T-helper 17 cell (primary cell): ENCODE measurements around the gene GJE1. TPM values are rescaled to one million over a fixed set of nuclear protein-coding genes. Genes with fewer than 3 reads are reported as not detected.
"Not testable (repeated sequence)": the region's sequence is repeated elsewhere in the genome, so short reads cannot be mapped to it uniquely, and the experiment has no call there.

ENCODE experiments used
- ATAC-seq: fragments of 150-1000 bp; cut with Tn5 transposase; 2 replicates; pipeline ENCODE4 v1.10.0; 2021; ENCODE audit warnings: mild to moderate bottlenecking, moderate library complexity
- DNase-seq, 3 donors: peaks; one replicate each; pipeline versions ENCODE4 v3.0.0 to v3.0.0-alpha.2; 2020 to 2021
- H3K9me3 ChIP-seq: one replicate; pipeline ENCODE4 v1.7.0; 2013; ENCODE audit warnings: low read length, mild to moderate bottlenecking; ENCODE audit not compliant: control insufficient read depth, poor library complexity, severe bottlenecking
- H3K27ac Mint-ChIP-seq: one replicate; pipeline ENCODE4 v1.8.0; 2022; ENCODE audit warnings: mild to moderate bottlenecking, moderate library complexity, mixed read lengths
- H3K27me3 Mint-ChIP-seq: one replicate; pipeline ENCODE4 v1.8.0; 2022; ENCODE audit warnings: mixed read lengths
- H3K36me3 Mint-ChIP-seq: one replicate; pipeline ENCODE4 v1.8.0; 2022; ENCODE audit warnings: low read depth, mixed read lengths
- H3K4me1 Mint-ChIP-seq: one replicate; pipeline ENCODE4 v1.8.0; 2022; ENCODE audit warnings: mild to moderate bottlenecking, mixed read lengths
- H3K4me3 Mint-ChIP-seq: one replicate; pipeline ENCODE4 v1.8.0; 2022; ENCODE audit warnings: mild to moderate bottlenecking, moderate library complexity, mixed read lengths
- total RNA-seq, 4 donors: library from RNA in 2 of 4; stranded (reverse) in 2 of 4; gene quantifications; one replicate each; pipeline ENCODE4 v1.2.3 and lab custom pipeline; 2022 to 2026

Gene GJE1
- total RNA-seq, 2 donors from 2014 or later = not detected

GRCh38 chr6:142146828-142147662, 14.3 kb downstream of the GJE1 start, which contains the start of the genes NMBR and VTA1:
Gene NMBR (minus strand): TSS chr6:142147122. CDS start chr6:142088658, 58,464 bp downstream.
Gene VTA1 (plus strand): TSS chr6:142147263. CDS start chr6:142147288, 25 bp downstream.
- peaks cover 7% of the 10 kb centered on the region for H3K36me3 Mint-ChIP-seq

DNA sequence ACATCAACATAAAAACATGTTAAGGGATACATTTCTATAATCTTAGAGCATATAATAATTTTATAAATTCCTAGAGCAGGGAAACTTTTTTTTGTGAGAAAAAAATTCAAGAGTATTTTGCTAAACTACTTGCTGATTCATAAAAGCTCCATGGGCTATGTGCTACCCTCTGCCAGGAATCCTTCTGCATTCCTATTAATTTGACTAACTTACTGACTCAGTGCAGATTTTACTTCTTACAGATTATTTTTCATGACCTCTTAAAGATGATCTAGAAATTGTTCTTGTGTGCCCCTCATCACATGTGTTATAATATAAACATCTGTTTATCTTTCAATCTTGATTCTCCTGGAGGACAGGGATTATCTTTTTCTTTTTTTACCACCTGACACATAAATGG, 20.0 kb downstream of the GJE1 start:
- H3K4me3 Mint-ChIP-seq = no peak overlapping the region
- no peak overlapping the region for H3K27ac Mint-ChIP-seq

More at GRCh38 chr6:142146828-142147662, 14.3 kb downstream of the GJE1 start, which contains the start of the genes NMBR and VTA1:
- peak within 1 kb of the TSS; percentile 95 for H3K4me3 Mint-ChIP-seq
- no peaks in the 10 kb centered on the region for H3K27me3 Mint-ChIP-seq
- H3K9me3 ChIP-seq = no peaks in the 10 kb centered on the region
- H3K4me1 Mint-ChIP-seq = peaks cover 50% of the 10 kb centered on the region
- peak within 1 kb of the TSS; percentile 94 for H3K27ac Mint-ChIP-seq
- DNase-seq (peak; percentile 85 to 91 (median 91)), ATAC-seq (peak; percentile 97)

GRCh38 chr6:142153196-142153595, 20.5 kb downstream of the GJE1 start:
- DNase-seq = no peak
- ATAC-seq = no peak
- Mint-ChIP-seq H3K4me3 (no peak overlapping the region), H3K36me3 (peaks cover 7% of the 10 kb centered on the region), H3K4me1 (peaks cover 51% of the 10 kb centered on the region), H3K27me3 (no peaks in the 10 kb centered on the region), H3K27ac (no peak overlapping the region)
- H3K9me3 ChIP-seq = no peaks in the 10 kb centered on the region

More for the DNA sequence above, 20.0 kb downstream of the GJE1 start:
- H3K9me3 ChIP-seq = no peaks in the 10 kb centered on the region
- Mint-ChIP-seq H3K27me3 (no peaks in the 10 kb centered on the region), H3K36me3 (peaks cover 7% of the 10 kb centered on the region), H3K4me1 (peaks cover 55% of the 10 kb centered on the region)
- ATAC-seq = no peak
- no peak for DNase-seq

GRCh38 chr6:142154336-142154735, 21.6 kb downstream of the GJE1 start:
- Mint-ChIP-seq H3K4me1 (peaks cover 46% of the 10 kb centered on the region), H3K36me3 (peaks cover 7% of the 10 kb centered on the region), H3K4me3 (no peak overlapping the region), H3K27ac (no peak overlapping the region), H3K27me3 (no peaks in the 10 kb centered on the region)
- no peaks in the 10 kb centered on the region for H3K9me3 ChIP-seq
- no peak for DNase-seq
- no peak for ATAC-seq

DNA sequence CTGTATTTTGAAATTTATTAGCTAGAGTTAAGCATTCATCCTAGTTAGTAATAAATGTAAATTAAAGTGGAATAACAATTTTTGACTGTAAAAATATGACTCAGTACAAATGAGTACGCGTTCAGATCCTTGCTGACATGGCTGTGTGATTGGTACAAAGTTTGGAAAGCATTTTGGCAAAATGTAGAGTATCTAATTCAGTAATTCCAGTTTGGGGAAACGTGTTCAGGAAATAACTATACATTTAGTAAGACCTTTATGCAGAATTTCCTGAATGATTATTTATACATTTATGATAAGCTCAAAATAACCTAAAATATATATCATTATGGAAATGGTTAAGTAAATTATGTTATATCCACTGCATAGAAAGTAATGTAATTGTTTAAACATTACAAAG, 22.4 kb downstream of the GJE1 start:
- H3K9me3 ChIP-seq = no peaks in the 10 kb centered on the region
- Mint-ChIP-seq H3K27me3 (no peaks in the 10 kb centered on the region), H3K36me3 (peaks cover 11% of the 10 kb centered on the region), H3K4me1 (peaks cover 45% of the 10 kb centered on the region), H3K4me3 (no peak overlapping the region), H3K27ac (no peak overlapping the region)
- ATAC-seq = no peak
- no peak for DNase-seq

- H3K4me3 Mint-ChIP-seq = peak overlapping the region; percentile 36
- H3K4me1 Mint-ChIP-seq = peaks cover 41% of the 10 kb centered on the region
Observed at GRCh38 chr6:142155895-142156757, 23.4 kb downstream of the GJE1 start.

GRCh38 chr6:142156758-142157068, 24.0 kb downstream of the GJE1 start:
- H3K9me3 ChIP-seq, H3K27me3 Mint-ChIP-seq, H3K36me3 Mint-ChIP-seq, ATAC-seq, DNase-seq, H3K4me3 Mint-ChIP-seq: not testable (repeated sequence)
- Mint-ChIP-seq H3K27ac (peak overlapping the region; percentile 73), H3K4me1 (peaks cover 39% of the 10 kb centered on the region)

More at GRCh38 chr6:142155895-142156757, 23.4 kb downstream of the GJE1 start:
- ATAC-seq = peak; percentile 73
- peak overlapping the region; percentile 73 for H3K27ac Mint-ChIP-seq
- H3K9me3 ChIP-seq = no peaks in the 10 kb centered on the region
- H3K27me3 Mint-ChIP-seq = no peaks in the 10 kb centered on the region
- H3K36me3 Mint-ChIP-seq = peaks cover 3% of the 10 kb centered on the region
- DNase-seq = no peak

DNA sequence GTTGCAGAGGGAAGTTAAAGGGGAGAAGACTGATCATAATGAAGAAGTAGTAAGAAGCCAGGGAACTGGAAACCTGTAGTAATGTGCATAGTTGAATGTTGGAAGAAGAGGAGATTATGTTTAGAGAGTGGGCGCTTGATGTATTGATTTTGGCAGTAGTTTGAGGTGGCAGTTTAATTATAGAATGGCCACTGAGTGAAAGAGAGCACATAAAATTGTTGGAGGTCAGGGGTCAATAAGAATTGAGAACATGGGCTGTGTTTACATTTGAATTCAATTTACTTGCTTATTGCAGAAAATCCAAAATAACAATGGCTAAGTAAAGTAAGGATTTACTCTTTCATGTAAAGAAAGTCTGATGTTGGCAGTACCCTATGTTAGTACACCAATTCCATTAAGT, 30.1 kb downstream of the GJE1 start:
- peaks cover 29% of the 10 kb centered on the region for H3K4me1 Mint-ChIP-seq
- no peaks in the 10 kb centered on the region for H3K9me3 ChIP-seq
- no peak overlapping the region for H3K4me3 Mint-ChIP-seq
- ATAC-seq (no peak), DNase-seq (no peak)
- H3K27me3 Mint-ChIP-seq = no peaks in the 10 kb centered on the region
- peak overlapping the region; percentile 70 for H3K27ac Mint-ChIP-seq
- peaks cover 3% of the 10 kb centered on the region for H3K36me3 Mint-ChIP-seq

- no peak for DNase-seq
- peaks cover 20% of the 10 kb centered on the region for H3K4me1 Mint-ChIP-seq
- H3K4me3 Mint-ChIP-seq = no peak overlapping the region
- no peaks in the 10 kb centered on the region for H3K9me3 ChIP-seq
- ATAC-seq = no peak
- no peaks in the 10 kb centered on the region for H3K36me3 Mint-ChIP-seq
- no peaks in the 10 kb centered on the region for H3K27me3 Mint-ChIP-seq
- H3K27ac Mint-ChIP-seq = peak overlapping the region; percentile 39
Observed at GRCh38 chr6:142165227-142165626, 32.5 kb downstream of the GJE1 start.

- DNase-seq = no peak
- no peaks in the 10 kb centered on the region for H3K36me3 Mint-ChIP-seq
- H3K9me3 ChIP-seq = no peaks in the 10 kb centered on the region
- no peak overlapping the region for H3K27ac Mint-ChIP-seq
- H3K4me1 Mint-ChIP-seq = peaks cover 15% of the 10 kb centered on the region
- H3K27me3 Mint-ChIP-seq = no peaks in the 10 kb centered on the region
- no peak for ATAC-seq
- H3K4me3 Mint-ChIP-seq = no peak overlapping the region
Observed at GRCh38 chr6:142167071-142167470, 34.3 kb downstream of the GJE1 start.

- H3K27me3 Mint-ChIP-seq = no peaks in the 10 kb centered on the region
- H3K4me1 Mint-ChIP-seq = peaks cover 12% of the 10 kb centered on the region
- ATAC-seq (no peak), DNase-seq (no peak)
- peaks cover under 1% of the 10 kb centered on the region for H3K36me3 Mint-ChIP-seq
- no peak overlapping the region for H3K27ac Mint-ChIP-seq
- no peak overlapping the region for H3K4me3 Mint-ChIP-seq
- no peaks in the 10 kb centered on the region for H3K9me3 ChIP-seq
Observed at GRCh38 chr6:142167486-142167885, 34.8 kb downstream of the GJE1 start.

DNA sequence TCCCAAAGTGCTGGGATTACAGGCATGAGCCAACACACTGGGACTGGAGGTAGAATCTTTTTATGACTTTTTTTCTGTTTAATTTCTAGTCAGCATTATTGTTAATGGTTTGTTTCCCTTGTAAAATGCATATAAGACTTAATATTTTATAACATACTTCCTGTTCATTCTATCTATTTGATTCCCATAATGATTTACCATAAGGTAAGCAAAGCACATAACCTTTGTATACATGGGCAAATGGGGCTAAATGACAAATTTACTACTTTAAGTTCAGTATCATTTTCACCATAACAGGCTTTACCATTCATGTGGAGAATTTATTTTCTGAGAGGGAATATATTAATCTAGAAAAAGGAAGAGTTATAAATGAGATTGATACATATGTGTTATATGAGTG, 38.6 kb downstream of the GJE1 start:
- H3K27me3 Mint-ChIP-seq = no peaks in the 10 kb centered on the region
- ATAC-seq = no peak
- peaks cover 10% of the 10 kb centered on the region for H3K36me3 Mint-ChIP-seq
- no peak overlapping the region for H3K4me3 Mint-ChIP-seq
- no peak for DNase-seq
- peaks cover 6% of the 10 kb centered on the region for H3K4me1 Mint-ChIP-seq
- H3K27ac Mint-ChIP-seq = no peak overlapping the region
- no peaks in the 10 kb centered on the region for H3K9me3 ChIP-seq

DNA sequence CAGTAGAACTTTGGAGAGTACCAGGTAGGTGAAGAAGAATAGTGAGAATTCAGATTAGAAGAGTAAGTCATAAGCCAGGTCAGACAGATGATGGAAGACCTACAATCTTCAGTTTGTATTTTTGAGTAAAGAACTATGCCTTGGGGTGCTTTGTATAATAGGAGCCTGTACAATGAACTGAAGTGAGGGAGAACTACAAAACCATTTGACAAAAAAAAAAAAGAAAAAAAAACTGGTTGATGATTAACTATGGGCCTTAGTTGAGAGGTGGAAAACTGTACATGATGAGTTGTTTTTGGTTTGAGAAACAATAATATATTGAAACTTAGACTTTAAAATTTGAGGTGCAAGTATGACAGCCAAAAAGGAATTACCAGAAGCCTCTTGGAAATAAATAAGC, 40.0 kb downstream of the GJE1 start:
- peaks cover 15% of the 10 kb centered on the region for H3K36me3 Mint-ChIP-seq
- H3K4me3 Mint-ChIP-seq = no peak overlapping the region
- H3K27me3 Mint-ChIP-seq = no peaks in the 10 kb centered on the region
- ATAC-seq = no peak
- DNase-seq = no peak
- H3K9me3 ChIP-seq = no peaks in the 10 kb centered on the region
- peaks cover 6% of the 10 kb centered on the region for H3K4me1 Mint-ChIP-seq
- H3K27ac Mint-ChIP-seq = no peak overlapping the region
